Pancreas (tissue), 10 donors: ENCODE measurements around the gene ST6GALNAC4. TPM values are rescaled to one million over a fixed set of nuclear protein-coding genes. Genes with fewer than 3 reads are reported as not detected.

Source experiments
- ATAC-seq, 4 donors: fragments of 200-7000 bp; cut with Tn5 transposase; one replicate each; pipeline versions ENCODE4 v1.8.0 to v1.9.1; 2020; ENCODE audit warnings: mild to moderate bottlenecking in 4 of 4, moderate library complexity in 4 of 4
- DNase-seq, 6 donors: peaks; one replicate each; pipeline ENCODE4 v3.0.0-alpha.2; 2020
- FAIRE-seq: peaks from 2 replicates; lab custom pipeline; 2012; peaks lifted over from hg19 to GRCh38; lab: Jason Lieb, UNC
- H3K27ac ChIP-seq, 4 donors: fragments of 200-600 bp; sonication (generic); 1 replicate in 3 of 4; 2 replicates in 1 of 4; pipeline versions ENCODE4 v1.5.0 to v1.8.0; 2020
- H3K27me3 ChIP-seq, 4 donors: fragments of 200-600 bp; one replicate each; pipeline ENCODE4 v1.8.0; 2021
- H3K36me3 ChIP-seq, 3 donors: fragments of 200-600 bp; sonication (generic) in 1 of 3; one replicate each; pipeline versions ENCODE4 v1.5.0 to v1.8.0; 2020 to 2021
- H3K4me1 ChIP-seq, 3 donors: fragments of 200-600 bp; one replicate each; pipeline ENCODE4 v1.8.0; 2021
- H3K4me3 ChIP-seq, 4 donors: fragments of 200-600 bp; sonication (generic) in 2 of 4; one replicate each; pipeline versions ENCODE4 v1.5.0 to v1.8.0; 2020 to 2021
- H3K9me3 ChIP-seq, 4 donors: fragments of 200-600 bp; one replicate each; pipeline ENCODE4 v1.8.0; 2021
- CTCF ChIP-seq, 4 donors: fragments of 200-600 bp; sonication (generic) in 3 of 4; IDR thresholded peaks; one replicate each; pipeline versions ENCODE4 v1.5.0 to v1.8.0; 2021; ENCODE audit warnings: antibody characterized with exemption in 4 of 4
- WGBS, 2 donors: extraction: QIAGEN DNeasy Blood & Tissue Kit; methylation state at CpG; one replicate each; pipeline ENCODE4 v1.1.7; 2013; 5-methylcytosine and 5-hydroxymethylcytosine counted together
- intact Hi-C, 3 donors: fragments of 100-400 bp; cut with DNase I; formaldehyde crosslinking; loops; one replicate each; pipeline versions ENCODE4 v1.11.1 to v1.14.2; 2022
- polyA plus RNA-seq, 2 donors: library from polyadenylated mRNA; stranded (reverse); fragments of 200-250 nt; gene quantifications; one replicate each; pipeline ENCODE4 v1.2.3, GENCODE V29; 2013
- total RNA-seq, 6 donors: library from RNA; stranded (reverse); fragmentation: NEBNext Ultra II Directional in 4 of 6; extraction: Animal tissue kit (Norgen Biotek cat#: 25700) in 4 of 6; gene quantifications; one replicate each; pipeline versions ENCODE4 v1.2.1 to v1.2.4, GENCODE V29; 2021 to 2023
- donor health status: healthy with polysubstance abuse.
- donor health status: DM: no; HTN: no; CAD: no; lungs with moderate emphysema.
- donor health status: DM: no; HTN: no; CAD: no.
- donor health status: control.
- donor health status: control.
- donor health status: Bipolar disorder and iron deficiency.
- donor health status: DM: yes; HTN: yes; CAD: no.
- donor health status: DM: no; HTN: no; CAD: no.
- donor health status: DM: no; HTN: no; CAD: no.
- donor health status: DM: yes; HTN: yes; CAD: no.

Gene ST6GALNAC4
- total and polyA plus RNA-seq, 8 donors = 22.2 to 66.6 (median 33.9) TPM

- no peaks in the 10 kb centered on the region for H3K9me3 ChIP-seq
- DNase-seq (peak in 1 of 6 donors; percentile 13), ATAC-seq (no peak), FAIRE-seq (no peak)
- intact Hi-C loops = no loop called here
- H3K4me3 ChIP-seq = no peak overlapping the region
- H3K36me3 ChIP-seq = no peaks in the 10 kb centered on the region
- H3K4me1 ChIP-seq = peaks cover 22 to 41% (median 25%) of the 10 kb centered on the region in 3 donors
- peak overlapping the region; percentile 16 to 66 (median 52) for H3K27ac ChIP-seq
- no peak for TF ChIP-seq CTCF (IDR thresholded peaks at IDR 0.05)
- no peaks in the 10 kb centered on the region for H3K27me3 ChIP-seq
- 90 to 93% methylated on average over 2 of the region's 2 CpGs for WGBS, 2 donors
Measured at GRCh38 chr9:127959841-127960409, 43.1 kb upstream of the ST6GALNAC4 start.

- no peak for TF ChIP-seq CTCF (IDR thresholded peaks at IDR 0.05)
- Histone ChIP-seq H3K4me1 (peaks cover 27 to 42% (median 30%) of the 10 kb centered on the region in 3 donors), H3K9me3 (no peaks in the 10 kb centered on the region), H3K36me3 (no peaks in the 10 kb centered on the region), H3K27ac (no peak overlapping the region), H3K4me3 (no peak overlapping the region), H3K27me3 (no peaks in the 10 kb centered on the region)
- no peak for ATAC-seq
- WGBS, 2 donors = 93 to 98% methylated on average over 4 of the region's 4 CpGs
- intact Hi-C loops = no loop called here
- DNase-seq = no peak
- no peak for FAIRE-seq
Measured at GRCh38 chr9:127959398-127959797, 42.6 kb upstream of the ST6GALNAC4 start.

DNA sequence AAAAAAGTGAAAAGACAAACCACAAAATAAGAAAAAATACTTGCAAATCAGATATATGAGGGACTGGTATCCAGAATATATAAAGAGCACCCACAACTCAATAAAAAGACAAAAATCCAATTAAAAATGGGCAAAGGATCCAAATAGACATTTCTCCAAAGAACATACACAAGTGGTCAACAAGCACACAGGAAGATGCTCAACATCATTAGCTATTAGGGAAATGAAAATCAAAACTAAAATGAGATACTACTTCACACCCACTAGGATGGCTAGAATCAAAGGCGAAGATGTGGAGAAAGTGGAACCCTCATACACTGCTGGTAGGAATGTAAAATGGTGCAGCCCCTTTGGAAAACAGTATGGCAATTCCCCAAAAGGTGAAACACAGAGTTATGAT lies 41.9 kb upstream of the ST6GALNAC4 start:
- ATAC-seq (no peak), DNase-seq (no peak), FAIRE-seq (no peak)
- Histone ChIP-seq H3K27ac (no peak overlapping the region), H3K27me3 (no peaks in the 10 kb centered on the region), H3K4me3 (no peak overlapping the region), H3K36me3 (no peaks in the 10 kb centered on the region), H3K4me1 (peaks cover 31 to 42% (median 34%) of the 10 kb centered on the region in 3 donors), H3K9me3 (no peaks in the 10 kb centered on the region)
- WGBS, 2 donors = 98 to 100% methylated on average over 1 of the region's 1 CpG
- no peak for TF ChIP-seq CTCF (IDR thresholded peaks at IDR 0.05)
- intact Hi-C loops = no loop called here

DNA sequence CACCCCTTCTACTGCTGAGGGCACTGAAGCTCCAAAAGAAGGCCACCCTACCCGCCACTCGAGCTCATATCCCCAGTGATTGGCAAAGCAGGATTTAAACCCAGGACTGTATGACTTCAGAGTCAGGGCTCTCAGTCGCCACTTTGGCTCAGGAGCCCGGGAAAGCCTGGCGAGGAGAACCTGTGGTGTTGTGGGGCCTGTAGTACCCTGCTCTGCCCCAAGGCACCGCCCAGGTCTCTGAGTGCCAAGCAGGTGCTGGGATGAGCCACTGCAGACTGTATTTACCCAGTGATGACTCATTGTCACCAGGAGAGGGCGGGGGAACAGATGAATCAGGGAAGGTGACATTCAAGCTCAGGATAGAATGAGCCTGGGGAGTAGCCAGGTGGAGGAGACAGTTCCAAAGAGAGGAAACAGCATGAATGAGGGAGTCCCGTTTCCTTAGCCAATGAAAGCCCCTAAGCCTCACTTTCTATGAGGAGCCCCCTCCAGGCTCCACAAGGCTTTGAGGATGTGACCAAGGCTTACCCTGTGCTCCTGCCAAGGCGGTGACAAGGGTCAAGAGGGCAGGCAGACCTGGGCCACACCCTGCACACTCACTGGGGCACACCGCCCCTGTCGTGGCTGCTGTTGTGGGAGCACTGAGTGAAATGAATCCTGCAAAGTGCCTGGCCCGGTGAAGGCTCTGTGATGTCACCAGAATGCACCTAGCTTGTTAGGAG lies 38.6 kb upstream of the ST6GALNAC4 start:
- Histone ChIP-seq H3K4me1 (peaks cover 34 to 46% (median 40%) of the 10 kb centered on the region in 3 donors), H3K36me3 (no peaks in the 10 kb centered on the region), H3K27me3 (no peaks in the 10 kb centered on the region), H3K9me3 (no peaks in the 10 kb centered on the region), H3K27ac (peak overlapping the region; percentile 71 to 85 (median 74)), H3K4me3 (no peak overlapping the region)
- TF ChIP-seq CTCF (IDR thresholded peaks at IDR 0.05) = peak; percentile 31 to 55 (median 50)
- ATAC-seq = peak; percentile 87 to 93 (median 90)
- peak in 5 of 6 donors; percentile 91 to 93 (median 92) for DNase-seq
- WGBS, 2 donors = 18 to 19% methylated on average over 12 of the region's 12 CpGs
- intact Hi-C loops = no loop called here
- FAIRE-seq = no peak
